BLaER1 (cell line): ENCODE data around the gene SHB.

Source experiments
- H3K27ac ChIP-seq: shearing (Covaris generic); formaldehyde crosslinking; 2 replicates; pipeline ENCODE4 v1.8.1; 2022
- H3K27me3 ChIP-seq: shearing (Covaris generic); formaldehyde crosslinking; 2 replicates; pipeline ENCODE4 v1.8.1; 2022
- H3K36me3 ChIP-seq: shearing (Covaris generic); formaldehyde crosslinking; 2 replicates; pipeline ENCODE4 v1.8.1; 2022
- H3K4me1 ChIP-seq: shearing (Covaris generic); formaldehyde crosslinking; 2 replicates; pipeline ENCODE4 v1.8.1; 2022
- H3K4me2 ChIP-seq: shearing (Covaris generic); formaldehyde crosslinking; 2 replicates; pipeline ENCODE4 v1.8.1; 2022
- H3K4me3 ChIP-seq: shearing (Covaris generic); formaldehyde crosslinking; 2 replicates; pipeline ENCODE4 v1.8.1; 2022
- H3K9ac ChIP-seq: shearing (Covaris generic); formaldehyde crosslinking; 2 replicates; pipeline ENCODE4 v1.8.1; 2022
- H3K9me3 ChIP-seq: shearing (Covaris generic); formaldehyde crosslinking; 2 replicates; pipeline ENCODE4 v1.8.1; 2022
- H4K20me1 ChIP-seq: shearing (Covaris generic); formaldehyde crosslinking; 2 replicates; pipeline ENCODE4 v1.8.1; 2022
- Cebpa-rat ChIP-seq: shearing (Covaris generic); IDR thresholded peaks from 2 replicates; pipeline ENCODE4 v1.8.1; 2022

SHB gene

GRCh38 chr9:38063363-38063707, 5.7 kb downstream of the SHB start:
- peaks cover 45% of the 10 kb centered on the region for H3K4me1 ChIP-seq
- H3K4me2 ChIP-seq = no peak overlapping the region
- H3K4me3 ChIP-seq = no peak overlapping the region
- H3K9me3 ChIP-seq = no peaks in the 10 kb centered on the region
- H4K20me1 ChIP-seq = peaks cover 74% of the 10 kb centered on the region
- no peak overlapping the region for H3K27ac ChIP-seq
- peaks cover 39% of the 10 kb centered on the region for H3K27me3 ChIP-seq
- no peaks in the 10 kb centered on the region for H3K36me3 ChIP-seq
- no peak for TF ChIP-seq Cebpa-rat
- no peak overlapping the region for H3K9ac ChIP-seq

GRCh38 chr9:38062498-38063362, 6.3 kb downstream of the SHB start:
- no peak overlapping the region for H3K27ac ChIP-seq

DNA sequence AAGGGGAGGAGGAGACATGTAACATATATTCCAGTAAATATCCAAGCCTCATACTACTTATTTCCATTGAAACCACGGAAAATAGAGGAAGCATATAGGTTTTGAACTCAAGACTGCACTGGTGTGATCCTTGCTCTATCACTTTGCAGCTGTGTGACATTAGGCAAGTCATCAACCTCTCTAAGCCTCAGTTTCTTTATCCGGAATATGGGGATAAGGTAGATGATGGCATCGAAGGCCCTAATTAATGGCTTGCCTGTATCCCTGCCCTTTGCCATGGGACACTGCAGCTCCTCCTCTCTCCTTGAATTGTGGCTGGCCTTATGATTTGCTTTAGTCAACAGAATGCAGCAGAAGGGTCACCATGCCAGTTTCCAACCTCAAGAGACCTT, 6.9 kb downstream of the SHB start:
- peaks cover 45% of the 10 kb centered on the region for H3K4me1 ChIP-seq
- no peak overlapping the region for H3K9ac ChIP-seq
- H3K9me3 ChIP-seq = no peaks in the 10 kb centered on the region
- TF ChIP-seq Cebpa-rat = no peak
- peak overlapping the region; percentile 61 for H3K4me2 ChIP-seq
- H3K36me3 ChIP-seq = no peaks in the 10 kb centered on the region
- H3K4me3 ChIP-seq = no peak overlapping the region
- no peak overlapping the region for H3K27ac ChIP-seq
- H4K20me1 ChIP-seq = peaks cover 74% of the 10 kb centered on the region
- peaks cover 27% of the 10 kb centered on the region for H3K27me3 ChIP-seq

More at GRCh38 chr9:38062498-38063362, 6.3 kb downstream of the SHB start:
- H3K4me3 ChIP-seq = no peak overlapping the region
- H3K36me3 ChIP-seq = no peaks in the 10 kb centered on the region
- peaks cover 33% of the 10 kb centered on the region for H3K27me3 ChIP-seq
- peaks cover 45% of the 10 kb centered on the region for H3K4me1 ChIP-seq
- no peak overlapping the region for H3K9ac ChIP-seq
- TF ChIP-seq Cebpa-rat = no peak
- H4K20me1 ChIP-seq = peaks cover 74% of the 10 kb centered on the region
- H3K9me3 ChIP-seq = no peaks in the 10 kb centered on the region
- H3K4me2 ChIP-seq = peak overlapping the region; percentile 61; the same call in 1 of the 2 replicates

DNA sequence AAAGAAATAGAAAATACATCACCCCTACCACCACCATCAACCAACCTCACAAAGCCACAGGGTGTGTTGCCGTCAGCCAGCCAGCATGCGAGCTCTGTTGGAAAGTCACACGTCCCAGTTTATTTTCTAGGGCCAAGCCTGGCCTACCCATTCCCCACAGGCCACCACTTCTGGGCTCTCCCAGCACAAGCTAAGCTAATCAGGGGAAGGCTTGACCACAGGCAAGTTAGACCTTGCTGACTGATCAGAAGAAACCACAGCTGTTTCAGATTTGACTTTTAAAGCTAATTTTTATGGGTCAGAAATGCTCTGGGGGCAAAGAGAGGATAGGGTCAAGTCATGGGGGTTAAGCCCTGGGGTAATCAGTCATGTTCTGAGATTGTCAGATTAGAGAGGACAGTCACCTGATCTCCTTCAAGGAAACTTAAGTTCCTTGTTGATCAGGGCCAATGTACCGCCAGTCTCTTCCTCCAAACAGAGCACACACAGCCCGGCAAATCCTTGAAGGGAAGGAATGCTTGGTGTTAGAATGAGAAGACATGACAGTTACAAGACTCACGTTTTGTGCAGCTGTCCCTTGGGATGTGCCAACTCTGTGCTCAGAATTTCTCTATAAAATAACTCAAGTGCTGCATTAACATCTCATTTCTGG, 7.6 kb downstream of the SHB start:
- Histone ChIP-seq H4K20me1 (peaks cover 74% of the 10 kb centered on the region), H3K36me3 (no peaks in the 10 kb centered on the region), H3K9me3 (no peaks in the 10 kb centered on the region), H3K4me2 (peak overlapping the region; percentile 61), H3K4me3 (no peak overlapping the region), H3K27ac (no peak overlapping the region), H3K27me3 (peaks cover 20% of the 10 kb centered on the region), H3K4me1 (peaks cover 42% of the 10 kb centered on the region), H3K9ac (no peak overlapping the region)
- TF ChIP-seq Cebpa-rat = no peak

DNA sequence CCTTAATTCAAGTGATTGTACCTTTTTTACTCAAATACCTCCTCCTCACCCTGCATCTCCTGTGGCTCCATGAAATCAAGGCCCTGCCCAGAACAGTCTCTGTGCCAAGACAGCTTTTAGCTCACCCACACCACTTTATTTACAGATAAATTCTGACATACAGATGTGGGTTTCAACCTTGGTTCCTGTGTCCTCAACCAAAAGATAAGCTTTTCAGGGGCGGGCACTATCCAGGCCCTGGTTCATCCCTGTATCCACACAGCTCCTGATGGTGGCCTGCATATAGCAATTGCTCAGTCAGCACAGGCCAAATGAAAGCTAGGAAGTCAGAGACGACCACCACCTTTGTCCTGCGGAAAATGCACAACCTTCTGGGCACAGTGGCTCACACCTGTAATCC, 8.3 kb downstream of the SHB start:
- Histone ChIP-seq H3K9me3 (no peaks in the 10 kb centered on the region), H3K9ac (no peak overlapping the region), H3K4me1 (peaks cover 39% of the 10 kb centered on the region), H4K20me1 (peaks cover 71% of the 10 kb centered on the region), H3K4me3 (no peak overlapping the region), H3K27ac (no peak overlapping the region), H3K4me2 (0 out of 2 replicates have a peak overlapping the region, but pooled peaks have one; percentile 61), H3K36me3 (no peaks in the 10 kb centered on the region), H3K27me3 (peaks cover 13% of the 10 kb centered on the region)
- no peak for TF ChIP-seq Cebpa-rat

GRCh38 chr9:38059233-38059936, 9.6 kb downstream of the SHB start:
- Histone ChIP-seq H3K27ac (no peak overlapping the region), H3K9me3 (no peaks in the 10 kb centered on the region), H3K36me3 (no peaks in the 10 kb centered on the region), H3K4me2 (no peak overlapping the region), H4K20me1 (peaks cover 62% of the 10 kb centered on the region), H3K4me1 (peaks cover 39% of the 10 kb centered on the region), H3K4me3 (no peak overlapping the region), H3K9ac (no peak overlapping the region), H3K27me3 (no peaks in the 10 kb centered on the region)
- TF ChIP-seq Cebpa-rat = no peak

GRCh38 chr9:38058452-38059232, 10.4 kb downstream of the SHB start:
- H3K9me3 ChIP-seq = no peaks in the 10 kb centered on the region
- H3K27me3 ChIP-seq = no peaks in the 10 kb centered on the region
- no peak for TF ChIP-seq Cebpa-rat
- H3K27ac ChIP-seq = no peak overlapping the region
- peak overlapping the region; percentile 82 for H3K4me2 ChIP-seq
- H3K9ac ChIP-seq = no peak overlapping the region
- peaks cover 56% of the 10 kb centered on the region for H4K20me1 ChIP-seq
- peaks cover 39% of the 10 kb centered on the region for H3K4me1 ChIP-seq
- H3K36me3 ChIP-seq = no peaks in the 10 kb centered on the region
- no peak overlapping the region for H3K4me3 ChIP-seq

- H4K20me1 ChIP-seq = peaks cover 48% of the 10 kb centered on the region
- no peak overlapping the region for H3K4me3 ChIP-seq
- H3K27ac ChIP-seq = no peak overlapping the region
- TF ChIP-seq Cebpa-rat = no peak
- H3K27me3 ChIP-seq = no peaks in the 10 kb centered on the region
- H3K4me1 ChIP-seq = peaks cover 39% of the 10 kb centered on the region
- H3K4me2 ChIP-seq = peak overlapping the region; percentile 82
- no peaks in the 10 kb centered on the region for H3K9me3 ChIP-seq
- H3K36me3 ChIP-seq = no peaks in the 10 kb centered on the region
- no peak overlapping the region for H3K9ac ChIP-seq
Measured at GRCh38 chr9:38057416-38058195, 11.4 kb downstream of the SHB start.

GRCh38 chr9:38054653-38055052, 14.4 kb downstream of the SHB start:
- H3K4me2 ChIP-seq = no peak overlapping the region
- H4K20me1 ChIP-seq = peaks cover 33% of the 10 kb centered on the region
- no peak overlapping the region for H3K9ac ChIP-seq
- H3K36me3 ChIP-seq = no peaks in the 10 kb centered on the region
- H3K27me3 ChIP-seq = no peaks in the 10 kb centered on the region
- peaks cover 22% of the 10 kb centered on the region for H3K4me1 ChIP-seq
- no peak overlapping the region for H3K4me3 ChIP-seq
- H3K27ac ChIP-seq = no peak overlapping the region
- no peak for TF ChIP-seq Cebpa-rat
- H3K9me3 ChIP-seq = no peaks in the 10 kb centered on the region
